HCT116 (cell line): Measurements from ENCODE around the gene FAM193B.

Source experiments
- EZH2phosphoT487 ChIP-seq: fragments of 200-600 bp; IDR thresholded peaks from 2 replicates; pipeline ENCODE4 v1.6.1; 2018; ENCODE audit warnings: antibody characterized with exemption, borderline replicate concordance
- POLR2A ChIP-seq: IDR thresholded peaks from 2 replicates; pipeline ENCODE4 v1.7.0; 2011; ENCODE audit warnings: borderline replicate concordance; ENCODE audit not compliant: insufficient read depth, insufficient read length; ENCODE audit errors: extremely low read depth
- RAD21 ChIP-seq: IDR thresholded peaks from 2 replicates; pipeline ENCODE4 v1.6.1; 2012; ENCODE audit warnings: low read depth, mild to moderate bottlenecking
- SP1 ChIP-seq: IDR thresholded peaks from 2 replicates; pipeline ENCODE4 v1.6.1; 2012; ENCODE audit warnings: low read depth
- TF ChIP-seq, protein P1 (sequence below), 3 experiments: fragments of 200-600 bp in 1 of 3; sonication (generic) in 1 of 3; IDR thresholded peaks in 2 of 3; conservative IDR thresholded peaks in 1 of 3; 2 replicates each; pipeline ENCODE4 v1.5.1; 2012 to 2017; ENCODE audit warnings: low read depth in 2 of 3, low read length in 2 of 3, antibody characterized with exemption in 1 of 3, borderline replicate concordance in 1 of 3, control low read depth in 1 of 3, mild to moderate bottlenecking in 1 of 3, mixed read lengths in 1 of 3, mixed run types in 1 of 3, moderate library complexity in 1 of 3; ENCODE audit not compliant: insufficient read depth in 1 of 3

DNA sequence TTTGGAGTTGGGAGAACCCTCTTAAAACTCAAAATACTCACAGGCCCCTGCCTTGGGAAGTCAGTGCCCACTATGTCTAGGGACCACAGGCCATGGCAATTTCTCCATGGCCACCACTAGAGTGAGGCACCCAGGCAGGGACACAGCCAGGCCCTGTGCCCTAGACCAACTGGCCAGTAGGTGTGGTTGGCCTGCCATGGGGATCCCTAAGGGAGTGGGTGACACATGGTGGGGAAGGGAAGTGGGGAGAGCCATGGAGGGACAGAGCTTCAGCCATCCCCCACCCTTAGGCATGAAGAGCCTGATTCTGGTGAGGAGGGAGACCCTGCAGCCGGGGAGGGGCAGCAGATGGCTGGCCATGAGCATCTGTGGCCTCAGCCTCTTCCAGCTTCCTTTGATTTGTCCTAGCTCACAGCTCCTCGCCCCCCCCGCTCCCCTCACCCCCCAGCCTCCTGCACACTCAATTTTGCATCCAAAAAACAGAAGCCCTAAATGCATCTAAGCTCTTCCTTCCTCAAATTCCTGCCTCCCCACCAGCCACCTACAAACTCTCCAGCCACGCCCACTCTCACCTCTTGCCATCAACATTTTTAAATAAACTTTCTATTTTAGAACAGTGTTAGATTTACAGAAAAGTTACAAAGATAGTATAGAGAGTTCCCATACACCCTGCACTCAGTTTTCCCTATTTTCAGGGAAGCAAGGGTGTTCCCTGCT, 79.4 kb downstream of the FAM193B start:
- TF ChIP-seq EZH2phosphoT487 (no peak), SP1 (no peak), RAD21 (no peak), POLR2A (no peak)
- TF ChIP-seq, protein P1, sequence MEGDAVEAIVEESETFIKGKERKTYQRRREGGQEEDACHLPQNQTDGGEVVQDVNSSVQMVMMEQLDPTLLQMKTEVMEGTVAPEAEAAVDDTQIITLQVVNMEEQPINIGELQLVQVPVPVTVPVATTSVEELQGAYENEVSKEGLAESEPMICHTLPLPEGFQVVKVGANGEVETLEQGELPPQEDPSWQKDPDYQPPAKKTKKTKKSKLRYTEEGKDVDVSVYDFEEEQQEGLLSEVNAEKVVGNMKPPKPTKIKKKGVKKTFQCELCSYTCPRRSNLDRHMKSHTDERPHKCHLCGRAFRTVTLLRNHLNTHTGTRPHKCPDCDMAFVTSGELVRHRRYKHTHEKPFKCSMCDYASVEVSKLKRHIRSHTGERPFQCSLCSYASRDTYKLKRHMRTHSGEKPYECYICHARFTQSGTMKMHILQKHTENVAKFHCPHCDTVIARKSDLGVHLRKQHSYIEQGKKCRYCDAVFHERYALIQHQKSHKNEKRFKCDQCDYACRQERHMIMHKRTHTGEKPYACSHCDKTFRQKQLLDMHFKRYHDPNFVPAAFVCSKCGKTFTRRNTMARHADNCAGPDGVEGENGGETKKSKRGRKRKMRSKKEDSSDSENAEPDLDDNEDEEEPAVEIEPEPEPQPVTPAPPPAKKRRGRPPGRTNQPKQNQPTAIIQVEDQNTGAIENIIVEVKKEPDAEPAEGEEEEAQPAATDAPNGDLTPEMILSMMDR (IDR thresholded peaks at IDR 0.05 in 2 of 3, conservative IDR thresholded peaks at IDR 0.05 in 1 of 3; ENCODE audit: borderline replicate concordance in 1 of 3, insufficient read depth in 1 of 3, low read depth in 2 of 3, low read length in 2 of 3): no peak
